ENCODE data around the gene P2RY6.

P2RY6 gene

GRCh38 chr11:73310076-73310475, 37.9 kb downstream of the P2RY6 start:
- no peak for TF ChIP-seq CTCF (IDR thresholded peaks at IDR 0.05; ENCODE audit: borderline replicate concordance, control extremely low read depth, extremely low read depth, insufficient read depth, missing control alignments)
- in situ Hi-C loops (cut with MboI; ENCODE audit: low sequenced_read_pairs, unreplicated experiment): no loop called here
- DNase-seq (ENCODE audit: low spot score): no peak

GRCh38 chr11:73310661-73311393, 38.7 kb downstream of the P2RY6 start:
- no peak for TF ChIP-seq CTCF (IDR thresholded peaks at IDR 0.05; ENCODE audit: borderline replicate concordance, control extremely low read depth, extremely low read depth, insufficient read depth, missing control alignments)
- in situ Hi-C loops (cut with MboI; ENCODE audit: low sequenced_read_pairs, unreplicated experiment): no loop called here
- no peak for DNase-seq (ENCODE audit: low spot score)

- TF ChIP-seq CTCF (IDR thresholded peaks at IDR 0.05; ENCODE audit: borderline replicate concordance, control extremely low read depth, extremely low read depth, insufficient read depth, missing control alignments): no peak
- DNase-seq (ENCODE audit: low spot score): no peak
- in situ Hi-C loops (cut with MboI; ENCODE audit: low sequenced_read_pairs, unreplicated experiment): no loop called here
Measured at GRCh38 chr11:73311394-73311869, 39.3 kb downstream of the P2RY6 start.

- no peak for DNase-seq (ENCODE audit: low spot score)
- in situ Hi-C loops (cut with MboI; ENCODE audit: low sequenced_read_pairs, unreplicated experiment): no loop called here
- TF ChIP-seq CTCF (IDR thresholded peaks at IDR 0.05; ENCODE audit: borderline replicate concordance, control extremely low read depth, extremely low read depth, insufficient read depth, missing control alignments): no peak
Measured at GRCh38 chr11:73312036-73312435, 39.9 kb downstream of the P2RY6 start.

GRCh38 chr11:73312851-73313327, 40.8 kb downstream of the P2RY6 start:
- no peak for TF ChIP-seq CTCF (IDR thresholded peaks at IDR 0.05; ENCODE audit: borderline replicate concordance, control extremely low read depth, extremely low read depth, insufficient read depth, missing control alignments)
- in situ Hi-C loops (cut with MboI; ENCODE audit: low sequenced_read_pairs, unreplicated experiment): no loop called here
- no peak for DNase-seq (ENCODE audit: low spot score)

- in situ Hi-C loops (cut with MboI; ENCODE audit: low sequenced_read_pairs, unreplicated experiment): no loop called here
- TF ChIP-seq CTCF (IDR thresholded peaks at IDR 0.05; ENCODE audit: borderline replicate concordance, control extremely low read depth, extremely low read depth, insufficient read depth, missing control alignments): no peak
- DNase-seq (ENCODE audit: low spot score): no peak
Measured at GRCh38 chr11:73313652-73314051, 41.5 kb downstream of the P2RY6 start.
